ENCODE results near the gene LLGL2.

Gene LLGL2

DNA sequence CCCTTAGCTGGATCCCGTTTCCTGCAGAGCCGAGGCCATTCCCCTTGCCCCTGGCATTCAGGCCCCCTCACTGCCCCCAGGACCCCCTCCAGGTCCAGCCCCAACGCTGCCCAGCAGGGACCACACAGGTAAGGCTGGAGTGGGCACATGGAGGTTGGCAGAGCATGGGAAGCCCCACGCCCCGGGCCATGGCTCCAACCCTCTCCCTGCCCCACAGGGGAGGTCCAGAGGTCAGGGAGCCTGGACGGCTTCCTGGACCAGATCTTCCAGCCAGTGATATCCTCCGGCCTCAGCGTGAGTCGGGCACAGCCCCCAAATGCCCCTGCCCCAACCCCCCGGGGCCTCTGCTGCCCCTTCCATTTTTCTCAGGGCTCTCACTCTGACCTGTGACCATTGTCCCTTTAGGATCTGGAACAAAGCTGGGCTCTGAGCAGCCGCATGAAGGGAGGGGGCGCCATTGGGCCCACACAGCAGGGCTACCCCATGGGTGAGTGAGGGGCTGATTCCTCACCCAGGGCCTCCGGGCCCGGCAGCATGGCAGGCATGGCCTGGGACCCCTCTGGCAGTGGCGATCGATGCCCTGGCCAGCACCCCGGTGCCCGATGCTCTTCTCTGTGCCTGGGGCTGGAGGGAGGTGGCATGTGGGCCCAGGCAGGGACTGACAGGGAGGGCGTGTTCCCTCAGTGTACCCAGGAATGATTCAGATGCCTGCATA is 89.2 kb downstream of the LLGL2 start:
- TF ChIP-seq, protein P1, sequence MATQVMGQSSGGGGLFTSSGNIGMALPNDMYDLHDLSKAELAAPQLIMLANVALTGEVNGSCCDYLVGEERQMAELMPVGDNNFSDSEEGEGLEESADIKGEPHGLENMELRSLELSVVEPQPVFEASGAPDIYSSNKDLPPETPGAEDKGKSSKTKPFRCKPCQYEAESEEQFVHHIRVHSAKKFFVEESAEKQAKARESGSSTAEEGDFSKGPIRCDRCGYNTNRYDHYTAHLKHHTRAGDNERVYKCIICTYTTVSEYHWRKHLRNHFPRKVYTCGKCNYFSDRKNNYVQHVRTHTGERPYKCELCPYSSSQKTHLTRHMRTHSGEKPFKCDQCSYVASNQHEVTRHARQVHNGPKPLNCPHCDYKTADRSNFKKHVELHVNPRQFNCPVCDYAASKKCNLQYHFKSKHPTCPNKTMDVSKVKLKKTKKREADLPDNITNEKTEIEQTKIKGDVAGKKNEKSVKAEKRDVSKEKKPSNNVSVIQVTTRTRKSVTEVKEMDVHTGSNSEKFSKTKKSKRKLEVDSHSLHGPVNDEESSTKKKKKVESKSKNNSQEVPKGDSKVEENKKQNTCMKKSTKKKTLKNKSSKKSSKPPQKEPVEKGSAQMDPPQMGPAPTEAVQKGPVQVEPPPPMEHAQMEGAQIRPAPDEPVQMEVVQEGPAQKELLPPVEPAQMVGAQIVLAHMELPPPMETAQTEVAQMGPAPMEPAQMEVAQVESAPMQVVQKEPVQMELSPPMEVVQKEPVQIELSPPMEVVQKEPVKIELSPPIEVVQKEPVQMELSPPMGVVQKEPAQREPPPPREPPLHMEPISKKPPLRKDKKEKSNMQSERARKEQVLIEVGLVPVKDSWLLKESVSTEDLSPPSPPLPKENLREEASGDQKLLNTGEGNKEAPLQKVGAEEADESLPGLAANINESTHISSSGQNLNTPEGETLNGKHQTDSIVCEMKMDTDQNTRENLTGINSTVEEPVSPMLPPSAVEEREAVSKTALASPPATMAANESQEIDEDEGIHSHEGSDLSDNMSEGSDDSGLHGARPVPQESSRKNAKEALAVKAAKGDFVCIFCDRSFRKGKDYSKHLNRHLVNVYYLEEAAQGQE (IDR thresholded peaks at IDR 0.05; ENCODE audit: insufficient read depth in 1 of 2, low read depth in 2 of 2, low read length in 2 of 2) = no peak
- TF ChIP-seq POLR2AphosphoS5 (IDR thresholded peaks at IDR 0.05; ENCODE audit: low read depth, low read length) (no peak), TAF1 (IDR thresholded peaks at IDR 0.05; ENCODE audit: borderline replicate concordance, insufficient read depth, low read length) (no peak), SIN3A (IDR thresholded peaks at IDR 0.05; ENCODE audit: borderline replicate concordance, insufficient read depth, low read length) (no peak), FOXP2 (optimal IDR thresholded peaks at IDR 0.05; ENCODE audit: borderline replicate concordance, extremely low read depth, extremely low read length, insufficient read depth) (no peak)

DNA sequence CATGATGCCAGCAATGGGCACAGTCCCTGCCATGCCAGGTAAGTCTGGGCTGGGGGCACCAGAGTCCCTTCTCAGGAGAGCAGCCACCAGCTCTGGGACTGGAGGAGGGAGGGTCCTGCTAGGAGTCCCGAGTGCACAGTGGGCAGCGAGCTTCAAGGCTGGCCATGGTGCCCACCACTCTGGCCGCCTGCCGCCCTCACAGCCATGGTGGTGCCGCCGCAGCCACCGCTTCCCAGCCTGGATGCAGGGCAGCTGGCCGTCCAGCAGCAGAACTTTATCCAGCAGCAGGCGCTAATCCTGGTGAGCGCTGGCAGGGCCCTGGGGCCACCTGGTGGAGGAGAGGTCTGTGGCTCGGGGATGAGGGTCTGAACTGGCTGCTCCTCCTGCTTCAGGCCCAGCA is 89.8 kb downstream of the LLGL2 start:
- TF ChIP-seq FOXP2 (optimal IDR thresholded peaks at IDR 0.05; ENCODE audit: borderline replicate concordance, extremely low read depth, extremely low read length, insufficient read depth) (no peak), TAF1 (IDR thresholded peaks at IDR 0.05; ENCODE audit: borderline replicate concordance, insufficient read depth, low read length) (no peak)
- TF ChIP-seq, protein P1 (IDR thresholded peaks at IDR 0.05; ENCODE audit: insufficient read depth in 1 of 2, low read depth in 2 of 2, low read length in 2 of 2) = no peak

DNA sequence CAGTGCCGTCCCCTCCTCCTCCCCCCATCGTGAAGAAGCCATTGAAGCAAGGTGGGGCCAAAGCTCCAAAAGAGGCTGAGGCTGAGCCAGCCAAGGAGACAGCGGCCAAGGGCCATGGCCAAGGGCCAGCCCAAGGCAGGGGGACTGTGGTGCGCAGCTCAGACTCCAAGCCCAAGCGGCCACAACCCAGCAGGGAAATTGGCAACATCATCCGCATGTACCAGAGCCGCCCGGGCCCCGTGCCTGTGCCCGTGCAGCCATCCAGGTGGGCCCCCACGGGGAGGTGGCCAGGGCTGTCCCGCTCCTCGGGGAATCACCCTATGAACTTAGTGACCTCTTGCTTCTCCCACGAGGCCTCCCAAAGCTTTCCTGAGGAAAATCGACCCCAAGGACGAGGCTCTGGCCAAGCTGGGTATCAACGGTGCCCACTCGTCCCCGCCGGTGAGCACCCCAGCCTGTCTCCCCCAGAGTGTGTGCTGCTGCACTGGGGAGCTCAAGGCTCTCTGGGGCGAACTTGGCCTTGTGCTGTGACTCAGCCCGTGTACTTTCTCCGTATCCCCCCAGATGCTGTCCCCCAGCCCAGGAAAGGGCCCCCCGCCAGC is 91.1 kb downstream of the LLGL2 start:
- no peak for TF ChIP-seq POLR2AphosphoS5 (IDR thresholded peaks at IDR 0.05; ENCODE audit: low read depth, low read length)
- no peak for TF ChIP-seq TAF1 (IDR thresholded peaks at IDR 0.05; ENCODE audit: borderline replicate concordance, insufficient read depth, low read length)
- TF ChIP-seq SIN3A (IDR thresholded peaks at IDR 0.05; ENCODE audit: borderline replicate concordance, insufficient read depth, low read length) = no peak
- TF ChIP-seq, protein P1 (IDR thresholded peaks at IDR 0.05; ENCODE audit: insufficient read depth in 1 of 2, low read depth in 2 of 2, low read length in 2 of 2) = no peak
- no peak for TF ChIP-seq FOXP2 (optimal IDR thresholded peaks at IDR 0.05; ENCODE audit: borderline replicate concordance, extremely low read depth, extremely low read length, insufficient read depth)

DNA sequence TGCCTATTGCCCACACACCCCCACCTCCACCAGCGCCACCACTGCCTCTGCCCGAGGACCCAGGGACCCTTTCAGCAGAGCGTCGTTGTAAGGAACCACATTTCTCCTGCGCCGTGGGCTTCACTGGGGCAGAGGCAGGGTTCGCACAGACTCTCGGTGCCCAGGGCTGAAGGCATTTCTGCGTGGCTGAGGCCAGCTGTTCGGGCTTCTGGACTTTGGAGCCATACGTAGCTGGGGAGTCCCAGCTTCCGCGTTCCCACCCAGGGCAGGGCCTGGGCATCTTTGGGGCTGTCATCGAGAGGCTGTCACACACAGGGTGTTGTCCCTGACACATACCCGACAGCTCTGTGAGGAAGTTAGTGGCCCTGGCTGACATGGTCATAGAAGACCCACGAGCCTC is 91.7 kb downstream of the LLGL2 start:
- no peak for TF ChIP-seq TAF1 (IDR thresholded peaks at IDR 0.05; ENCODE audit: borderline replicate concordance, insufficient read depth, low read length)

DNA sequence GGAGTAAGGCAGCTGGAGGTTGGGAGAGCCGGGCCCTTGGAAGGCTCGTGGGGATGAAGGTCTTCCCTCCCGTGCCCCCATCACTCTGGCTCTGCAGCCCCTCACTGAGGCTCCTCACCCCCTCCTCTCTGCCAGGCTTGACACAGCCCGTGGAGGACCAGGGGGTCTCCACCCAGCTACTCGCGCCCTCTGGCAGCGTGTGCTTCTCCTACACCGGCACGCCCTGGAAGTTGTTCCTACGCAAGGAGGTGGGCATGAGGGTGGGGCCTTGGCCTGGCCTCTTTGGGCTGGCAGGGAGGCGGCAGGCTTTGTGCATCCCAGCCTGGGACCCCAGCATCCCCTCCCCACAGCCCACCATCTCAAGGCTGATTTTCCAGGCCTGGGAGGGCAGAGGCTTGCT is 92.2 kb downstream of the LLGL2 start:
- TF ChIP-seq, protein P1 (IDR thresholded peaks at IDR 0.05; ENCODE audit: insufficient read depth in 1 of 2, low read depth in 2 of 2, low read length in 2 of 2) = no peak
- TF ChIP-seq TAF1 (IDR thresholded peaks at IDR 0.05; ENCODE audit: borderline replicate concordance, insufficient read depth, low read length) = no peak
- TF ChIP-seq SIN3A (IDR thresholded peaks at IDR 0.05; ENCODE audit: borderline replicate concordance, insufficient read depth, low read length) = no peak
- no peak for TF ChIP-seq FOXP2 (optimal IDR thresholded peaks at IDR 0.05; ENCODE audit: borderline replicate concordance, extremely low read depth, extremely low read length, insufficient read depth)
- TF ChIP-seq POLR2AphosphoS5 (IDR thresholded peaks at IDR 0.05; ENCODE audit: low read depth, low read length) = no peak

Measured in PFSK-1 (cell line).